Measurements from ENCODE around the gene AGPAT1. TPM values are rescaled to one million over a fixed set of nuclear protein-coding genes. Genes with fewer than 3 reads are reported as not detected.

The AGPAT1 gene
- total RNA-seq, 1 experiment from 2014 or later: 55.6 TPM

- no peaks in the 10 kb centered on the region for H3K27me3 ChIP-seq (ENCODE audit: insufficient read depth, low read length)
- ATAC-seq: no peak
These were observed 48.8 kb upstream of the AGPAT1 start for GRCh38 chr6:32224696-32225095.

More at GRCh38 chr6:32224696-32225095, 48.8 kb upstream of the AGPAT1 start:
- H3K36me3 ChIP-seq (ENCODE audit: control insufficient read depth in 1 of 2, insufficient read depth in 2 of 2, low read length in 2 of 2): no peaks in the 10 kb centered on the region
- no peak overlapping the region for H3K27ac ChIP-seq (ENCODE audit: low read depth, low read length)
- no peaks in the 10 kb centered on the region for H3K9me2 ChIP-seq (ENCODE audit: insufficient read depth)
- intact Hi-C loops (cut with micrococcal nuclease): no loop called here
- no peak overlapping the region for H3K4me2 ChIP-seq (ENCODE audit: low read length)
- no peak overlapping the region for H2AFZ ChIP-seq (ENCODE audit: low read depth, low read length, poor library complexity, severe bottlenecking)
- ChIA-PET RAD21 (ENCODE audit: low non-redundant PET in 1 of 2, low total read pairs in 2 of 2, uncharacterized antibody in 2 of 2, unreplicated experiment in 2 of 2) (no interaction called here), CTCF (no interaction called here), POLR2A (no interaction called here)
- H4K20me1 ChIP-seq (ENCODE audit: insufficient read depth): no peaks in the 10 kb centered on the region
- H3K9me3 ChIP-seq (ENCODE audit: control insufficient read depth in 1 of 2, insufficient read depth in 1 of 2, low read depth in 1 of 2, low read length in 2 of 2): no peaks in the 10 kb centered on the region
- TF ChIP-seq EZH2 (IDR thresholded peaks at IDR 0.05) (no peak), ZFX (IDR thresholded peaks at IDR 0.05) (no peak), TCF7L2 (IDR thresholded peaks at IDR 0.05; ENCODE audit: borderline replicate concordance, extremely low read depth, insufficient read depth, insufficient read length) (no peak), YY1 (IDR thresholded peaks at IDR 0.05; ENCODE audit: extremely low read depth, insufficient replicate concordance, low read depth, low read length) (no peak), CEBPB (IDR thresholded peaks at IDR 0.05; ENCODE audit: low read depth) (no peak), RAD21 (IDR thresholded peaks at IDR 0.05; ENCODE audit: low read depth) (no peak), POLR2A (IDR thresholded peaks at IDR 0.05; ENCODE audit: borderline replicate concordance, extremely low read depth, insufficient read depth, insufficient read length) (no peak), FOSL1 (IDR thresholded peaks at IDR 0.05; ENCODE audit: low read depth) (no peak), MAX (IDR thresholded peaks at IDR 0.05) (no peak), ZBTB33 (IDR thresholded peaks at IDR 0.05; ENCODE audit: extremely low read depth, insufficient replicate concordance, low read length) (no peak), SRF (IDR thresholded peaks at IDR 0.05; ENCODE audit: low read depth) (no peak), CBX3 (IDR thresholded peaks at IDR 0.05; ENCODE audit: low read depth) (no peak), JUND (IDR thresholded peaks at IDR 0.05) (no peak), ELF1 (IDR thresholded peaks at IDR 0.05; ENCODE audit: borderline replicate concordance, low read depth) (no peak), POLR2AphosphoS5 (IDR thresholded peaks at IDR 0.05; ENCODE audit: low read depth, low read length) (no peak), ATF3 (IDR thresholded peaks at IDR 0.05) (no peak), EGR1 (IDR thresholded peaks at IDR 0.05; ENCODE audit: low read depth) (no peak)
- H3K4me1 ChIP-seq (ENCODE audit: control insufficient read depth in 1 of 2, insufficient read depth in 2 of 2, low read length in 2 of 2): no peaks in the 10 kb centered on the region
- no peak overlapping the region for H3K9ac ChIP-seq (ENCODE audit: low read length)
- BruUV-seq (replicated peaks): no TSS peak
- H3K79me2 ChIP-seq (ENCODE audit: insufficient read depth, low read length): no peaks in the 10 kb centered on the region
- no peak for DNase-seq (ENCODE audit: low read depth, low spot score)
- H3K4me3 ChIP-seq (replicated peaks in 1 of 2; ENCODE audit: low read depth in 1 of 2, low read length in 2 of 2): no peak overlapping the region

Data from HCT116 (cell line).